C4-2B (cell line): ENCODE measurements around the gene REPS2.

Experiments
- ZFX ChIP-seq: fragments of 450-650 bp; IDR thresholded peaks from 2 replicates; pipeline ENCODE4 v1.6.1; 2017
- TF ChIP-seq, protein P1 (sequence below): fragments of 450-650 bp; conservative IDR thresholded peaks from 2 replicates; pipeline ENCODE4 v1.5.1; 2017; ENCODE audit warnings: mild to moderate bottlenecking

- TF ChIP-seq, protein P1, sequence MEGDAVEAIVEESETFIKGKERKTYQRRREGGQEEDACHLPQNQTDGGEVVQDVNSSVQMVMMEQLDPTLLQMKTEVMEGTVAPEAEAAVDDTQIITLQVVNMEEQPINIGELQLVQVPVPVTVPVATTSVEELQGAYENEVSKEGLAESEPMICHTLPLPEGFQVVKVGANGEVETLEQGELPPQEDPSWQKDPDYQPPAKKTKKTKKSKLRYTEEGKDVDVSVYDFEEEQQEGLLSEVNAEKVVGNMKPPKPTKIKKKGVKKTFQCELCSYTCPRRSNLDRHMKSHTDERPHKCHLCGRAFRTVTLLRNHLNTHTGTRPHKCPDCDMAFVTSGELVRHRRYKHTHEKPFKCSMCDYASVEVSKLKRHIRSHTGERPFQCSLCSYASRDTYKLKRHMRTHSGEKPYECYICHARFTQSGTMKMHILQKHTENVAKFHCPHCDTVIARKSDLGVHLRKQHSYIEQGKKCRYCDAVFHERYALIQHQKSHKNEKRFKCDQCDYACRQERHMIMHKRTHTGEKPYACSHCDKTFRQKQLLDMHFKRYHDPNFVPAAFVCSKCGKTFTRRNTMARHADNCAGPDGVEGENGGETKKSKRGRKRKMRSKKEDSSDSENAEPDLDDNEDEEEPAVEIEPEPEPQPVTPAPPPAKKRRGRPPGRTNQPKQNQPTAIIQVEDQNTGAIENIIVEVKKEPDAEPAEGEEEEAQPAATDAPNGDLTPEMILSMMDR, result no peak
- no peak for TF ChIP-seq ZFX
Observed at GRCh38 chrX:16970977-16971376, 24.5 kb downstream of the REPS2 start.
